ENCODE data around the gene REV3L.
"Not testable (repeated sequence)": the region's sequence is repeated elsewhere in the genome, so short reads cannot be mapped to it uniquely, and the experiment has no call there.

Gene REV3L

GRCh38 chr6:111283707-111284106, 199.3 kb downstream of the REV3L start:
- no peak for DNase-seq

GRCh38 chr6:111282515-111282914, 200.5 kb downstream of the REV3L start:
- DNase-seq: no peak

GRCh38 chr6:111280445-111280955, 202.5 kb downstream of the REV3L start:
- DNase-seq: no peak

- DNase-seq: no peak
These were observed 204.3 kb downstream of the REV3L start for GRCh38 chr6:111278731-111279130.

- DNase-seq: no peak
These were observed 205.2 kb downstream of the REV3L start for GRCh38 chr6:111277819-111278218.

GRCh38 chr6:111276736-111277135, 206.3 kb downstream of the REV3L start:
- no peak for DNase-seq

GRCh38 chr6:111276335-111276734, 206.7 kb downstream of the REV3L start:
- DNase-seq: no peak

GRCh38 chr6:111274593-111275217, 208.3 kb downstream of the REV3L start:
- DNase-seq: no peak

- DNase-seq: no peak
These were observed 212.9 kb downstream of the REV3L start for GRCh38 chr6:111270121-111270520.

- DNase-seq: no peak
These were observed 213.5 kb downstream of the REV3L start for GRCh38 chr6:111269401-111269970.

GRCh38 chr6:111267764-111268333, 215.2 kb downstream of the REV3L start:
- DNase-seq: no peak

- no peak for DNase-seq
These were observed 216.7 kb downstream of the REV3L start for GRCh38 chr6:111266276-111266675.

- DNase-seq: no peak
These were observed 217.2 kb downstream of the REV3L start for GRCh38 chr6:111265842-111266241.

GRCh38 chr6:111263837-111264236, 219.2 kb downstream of the REV3L start:
- no peak for DNase-seq

- no peak for DNase-seq
These were observed 222.3 kb downstream of the REV3L start for GRCh38 chr6:111260570-111261298.

- peak; percentile 99 for DNase-seq
These were observed 223.8 kb downstream of the REV3L start for GRCh38 chr6:111259089-111259831.

GRCh38 chr6:111258615-111259088, 224.4 kb downstream of the REV3L start:
- DNase-seq: no peak

GRCh38 chr6:111258010-111258409, 225.0 kb downstream of the REV3L start:
- no peak for DNase-seq

GRCh38 chr6:111256646-111257045, 226.4 kb downstream of the REV3L start:
- no peak for DNase-seq

- not testable (repeated sequence) for DNase-seq
These were observed 227.2 kb downstream of the REV3L start for GRCh38 chr6:111255838-111256237.

- no peak for DNase-seq
These were observed 228.2 kb downstream of the REV3L start for GRCh38 chr6:111254779-111255166.

GRCh38 chr6:111254004-111254778, 228.8 kb downstream of the REV3L start:
- no peak for DNase-seq

All from CD4-positive, alpha-beta T cell treated with Interleukin-6 for 4 hours (primary cell).